A673 (cell line): Measurements from ENCODE around the gene KRT72. TPM values are rescaled to one million over a fixed set of nuclear protein-coding genes. Genes with fewer than 3 reads are reported as not detected.

Experiments used
- BruUV-seq: library from RNA; stranded (reverse); fragments of 400-500 nt; replicated peaks from 2 replicates; lab custom pipeline; 2021; lab: Mats Ljungman, UMichigan
- CTCF ChIA-PET: fragments of 300-600 bp; sonication (Branson Sonifier 250); formaldehyde crosslinking; loops from one replicate; lab custom pipeline; 2022; ENCODE audit warnings: antibody characterized with exemption; lab: Charles Lee
- POLR2A ChIA-PET: fragments of 300-600 bp; sonication (Branson Sonifier 250); formaldehyde crosslinking; loops from one replicate; lab custom pipeline; 2022; ENCODE audit warnings: antibody characterized with exemption; ENCODE audit not compliant: low non-redundant PET; lab: Charles Lee
- DNase-seq: peaks from one replicate; pipeline ENCODE4 v3.0.0-alpha.2; 2015; ENCODE audit warnings: low spot score
- H3K27ac ChIP-seq: fragments of 200-600 bp; sonication (generic); 2 replicates; pipeline ENCODE4 v1.5.1; 2016; ENCODE audit warnings: mixed run types, low read depth, mild to moderate bottlenecking, mixed read lengths, antibody characterized with exemption, low read length; ENCODE audit not compliant: poor library complexity, severe bottlenecking
- H3K27me3 ChIP-seq: fragments of 200-600 bp; sonication (generic); replicated peaks from 2 replicates; pipeline ENCODE4 v1.6.1; 2017; ENCODE audit warnings: mixed run types, low read depth, mild to moderate bottlenecking, mixed read lengths, antibody characterized with exemption, low read length; ENCODE audit not compliant: insufficient read depth, poor library complexity
- H3K36me3 ChIP-seq: fragments of 200-600 bp; sonication (generic); 2 replicates; pipeline ENCODE4 v1.6.1; 2016; ENCODE audit warnings: mixed run types, mild to moderate bottlenecking, mixed read lengths, antibody characterized with exemption, low read length; ENCODE audit not compliant: insufficient read depth, poor library complexity, severe bottlenecking
- H3K4me1 ChIP-seq: fragments of 200-600 bp; sonication (generic); 2 replicates; pipeline ENCODE4 v1.6.1; 2017; ENCODE audit warnings: mixed run types, mild to moderate bottlenecking, mixed read lengths, antibody characterized with exemption, low read length; ENCODE audit not compliant: insufficient read depth, poor library complexity, severe bottlenecking
- H3K4me3 ChIP-seq: fragments of 200-600 bp; sonication (generic); 2 replicates; pipeline ENCODE4 v1.5.1; 2016; ENCODE audit warnings: low read depth, mixed run types, mild to moderate bottlenecking, mixed read lengths, low read length; ENCODE audit not compliant: poor library complexity, severe bottlenecking
- H3K9me3 ChIP-seq: fragments of 200-600 bp; sonication (generic); 2 replicates; pipeline ENCODE4 v1.6.1; 2016; ENCODE audit warnings: mixed run types, low read depth, mild to moderate bottlenecking, mixed read lengths, antibody characterized with exemption, low read length; ENCODE audit not compliant: poor library complexity, severe bottlenecking
- CTCF ChIP-seq: fragments of 300-800, 200-600 bp; sonication (generic); conservative IDR thresholded peaks from 2 replicates; pipeline ENCODE4 v1.5.1; 2017; ENCODE audit warnings: low read depth, mild to moderate bottlenecking, antibody characterized with exemption, low read length, moderate library complexity, mixed read lengths
- EZH2 ChIP-seq: fragments of 200-600 bp; sonication (generic); IDR thresholded peaks from 2 replicates; pipeline ENCODE4 v1.6.1; 2017; ENCODE audit warnings: borderline replicate concordance, low read depth, mild to moderate bottlenecking, mixed read lengths, antibody characterized with exemption, low read length; ENCODE audit not compliant: poor library complexity, severe bottlenecking
- intact Hi-C: fragments of 100-400 bp; cut with micrococcal nuclease; formaldehyde crosslinking; loops from one replicate; pipeline ENCODE4 v1.10.0; 2022; ENCODE audit not compliant: unreplicated experiment
- total RNA-seq: library from RNA; stranded (reverse); gene quantifications from 2 replicates; pipeline ENCODE4 v1.2.3, GENCODE V29; 2021

Gene KRT72
- total RNA-seq, 1 experiment from 2014 or later: not detected

GRCh38 chr12:52633383-52633782 is 32.1 kb upstream of the KRT72 start:
- ChIA-PET CTCF (no interaction called here), POLR2A (no interaction called here)
- Histone ChIP-seq H3K4me3 (no peak overlapping the region), H3K27me3 (no peaks in the 10 kb centered on the region), H3K27ac (no peak overlapping the region), H3K36me3 (no peaks in the 10 kb centered on the region), H3K4me1 (peaks cover 6% of the 10 kb centered on the region), H3K9me3 (no peaks in the 10 kb centered on the region)
- TF ChIP-seq EZH2 (no peak), CTCF (no peak)
- no peak for DNase-seq
- no TSS peak for BruUV-seq
- intact Hi-C loops: no loop called here

GRCh38 chr12:52632656-52633055 is 31.4 kb upstream of the KRT72 start:
- no peak for TF ChIP-seq CTCF
- Histone ChIP-seq H3K36me3 (no peaks in the 10 kb centered on the region), H3K4me1 (peaks cover 6% of the 10 kb centered on the region), H3K9me3 (no peaks in the 10 kb centered on the region), H3K4me3 (no peak overlapping the region), H3K27me3 (no peaks in the 10 kb centered on the region), H3K27ac (no peak overlapping the region)
- POLR2A ChIA-PET: no interaction called here
- no TSS peak for BruUV-seq
- CTCF ChIA-PET: no interaction called here
- DNase-seq: no peak
- intact Hi-C loops: no loop called here

DNA sequence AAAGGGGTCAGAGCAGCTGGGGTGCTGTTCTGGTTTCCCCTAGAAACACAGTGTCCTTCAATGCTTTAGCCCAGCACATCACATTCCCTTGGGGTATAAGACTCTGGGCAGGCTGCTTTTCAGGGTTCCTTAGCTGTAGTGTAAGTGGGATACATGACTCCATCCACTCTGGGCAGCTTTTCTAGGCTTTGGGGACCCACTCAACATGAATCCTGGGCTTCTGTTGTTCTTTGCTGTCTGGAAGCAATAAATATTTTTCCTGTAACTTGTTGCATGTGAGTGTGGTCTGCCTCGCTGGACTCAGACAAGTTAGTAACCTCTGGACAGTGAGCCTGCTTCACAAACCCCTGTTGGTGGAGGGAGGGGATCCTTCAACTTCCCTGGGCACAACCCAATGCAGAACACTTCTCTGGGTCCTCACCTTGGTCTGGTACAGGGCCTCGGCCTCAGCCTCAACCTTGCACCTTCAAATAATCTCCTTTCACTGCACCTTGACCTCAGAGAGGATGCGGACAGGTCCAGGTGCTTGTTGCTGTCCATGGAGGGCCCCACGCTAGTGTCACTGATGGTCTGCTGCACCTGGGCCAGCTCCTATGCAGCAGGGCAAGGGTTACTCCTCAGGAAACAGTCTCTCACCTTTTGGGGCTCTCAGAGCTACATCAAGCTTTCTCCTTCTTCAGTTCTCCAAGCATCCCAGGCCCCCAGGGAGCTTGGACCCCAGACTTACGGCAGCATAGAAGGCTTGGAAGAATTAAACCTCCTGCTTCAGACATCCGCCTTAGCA is 30.6 kb upstream of the KRT72 start:
- Histone ChIP-seq H3K27me3 (no peaks in the 10 kb centered on the region), H3K36me3 (no peaks in the 10 kb centered on the region), H3K9me3 (no peaks in the 10 kb centered on the region), H3K27ac (no peak overlapping the region), H3K4me3 (no peak overlapping the region), H3K4me1 (peaks cover 6% of the 10 kb centered on the region)
- CTCF ChIA-PET: no interaction called here
- no peak for DNase-seq
- POLR2A ChIA-PET: no interaction called here
- intact Hi-C loops: no loop called here
- BruUV-seq: no TSS peak
- TF ChIP-seq EZH2 (no peak), CTCF (no peak)
